ENCODE results near the gene GNAI1. TPM values are rescaled to one million over a fixed set of nuclear protein-coding genes. Genes with fewer than 3 reads are reported as not detected.

GNAI1 gene
- total RNA-seq, 1 donor from 2014 or later: 13.7 TPM

GRCh38 chr7:80235334-80235733, 100.7 kb downstream of the GNAI1 start:
- ATAC-seq (no peak), DNase-seq (no peak)
- intact Hi-C loops (cut with micrococcal nuclease): no loop called here

DNA sequence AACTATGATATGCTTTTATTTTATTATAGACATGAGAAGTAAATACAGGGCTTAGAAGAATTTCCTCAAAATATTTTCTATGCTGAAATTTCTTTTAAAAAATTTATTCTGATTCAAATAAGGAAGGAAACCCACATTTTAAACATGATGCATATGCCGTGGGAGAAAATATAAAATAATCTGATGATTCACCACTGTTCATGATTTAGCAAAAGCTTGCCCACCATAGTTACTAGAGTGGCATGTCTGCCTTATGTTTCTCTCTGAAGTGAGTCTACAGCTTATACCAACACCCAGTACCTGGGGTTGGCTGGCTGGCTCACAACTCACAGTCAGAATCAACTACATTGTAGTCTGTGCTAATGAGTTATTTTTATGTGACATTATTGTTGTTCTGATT, 102.0 kb downstream of the GNAI1 start:
- DNase-seq (no peak), ATAC-seq (no peak)
- intact Hi-C loops (cut with micrococcal nuclease): no loop called here

- intact Hi-C loops (cut with micrococcal nuclease): no loop called here
- ATAC-seq (no peak), DNase-seq (no peak)
Observed at GRCh38 chr7:80240265-80241025, 105.8 kb downstream of the GNAI1 start.

- intact Hi-C loops (cut with micrococcal nuclease): no loop called here
- no peak for ATAC-seq
- no peak for DNase-seq
Observed at GRCh38 chr7:80241671-80242070, 107.0 kb downstream of the GNAI1 start.

GRCh38 chr7:80243425-80243824, 108.8 kb downstream of the GNAI1 start:
- intact Hi-C loops (cut with micrococcal nuclease): no loop called here
- ATAC-seq: no peak
- no peak for DNase-seq

DNA sequence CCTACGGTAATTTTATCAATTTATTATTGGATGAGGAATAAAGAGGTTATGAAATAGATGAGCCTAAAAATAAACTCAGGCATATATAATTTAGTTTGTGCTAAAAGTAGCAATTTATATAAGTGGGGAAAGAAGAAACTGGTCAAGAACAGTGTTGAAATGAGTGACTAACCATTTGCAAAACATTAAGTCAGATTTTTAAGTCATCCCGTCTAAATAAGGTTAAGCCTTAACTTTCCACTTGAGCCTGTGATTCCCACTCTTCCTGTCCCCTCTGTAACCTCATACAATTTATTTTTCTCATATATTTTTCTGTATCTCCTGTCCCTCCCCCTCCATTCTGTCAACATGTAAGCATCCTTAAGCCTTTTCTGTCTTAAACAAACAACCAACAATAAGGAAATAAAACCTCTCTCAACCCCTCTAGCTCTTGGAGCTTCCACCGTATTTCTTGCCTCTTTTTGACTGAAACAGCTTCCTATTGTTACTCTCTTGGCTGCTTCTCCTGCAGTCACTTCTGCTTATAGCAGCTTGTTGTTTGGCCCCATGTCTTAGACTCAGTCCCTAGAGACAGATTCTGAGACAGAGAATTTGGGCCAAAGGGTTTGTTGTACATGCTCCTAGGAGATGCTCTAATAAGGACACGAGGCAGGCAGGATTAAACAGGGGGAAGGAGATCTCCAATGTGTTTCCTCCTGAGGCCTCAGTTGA, 109.7 kb downstream of the GNAI1 start:
- intact Hi-C loops (cut with micrococcal nuclease): no loop called here

DNA sequence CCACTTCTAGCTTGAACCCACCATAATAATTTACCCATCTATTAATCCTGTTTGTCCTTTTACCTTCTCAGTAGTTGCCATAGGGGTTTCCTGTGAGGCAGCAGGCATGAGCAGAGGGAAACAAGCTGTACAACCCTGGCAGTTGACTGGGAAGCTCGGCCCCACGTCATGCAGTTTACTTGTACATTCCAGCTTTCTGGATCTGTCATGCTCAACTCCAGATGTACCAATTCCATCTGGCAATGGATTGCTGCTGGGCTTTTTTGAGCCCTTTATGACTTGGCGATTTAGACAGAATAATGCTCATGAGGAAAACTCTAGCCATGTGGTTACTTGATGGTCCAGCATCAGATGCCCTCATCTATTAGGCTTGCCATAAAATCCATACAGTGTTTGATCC, 112.5 kb downstream of the GNAI1 start:
- ATAC-seq: no peak
- DNase-seq: no peak

More for the DNA sequence above, 109.7 kb downstream of the GNAI1 start:
- DNase-seq (no peak), ATAC-seq (peak; percentile 91)

GRCh38 chr7:80247891-80248290, 113.3 kb downstream of the GNAI1 start:
- ATAC-seq (no peak), DNase-seq (no peak)
- intact Hi-C loops (cut with micrococcal nuclease): no loop called here

More for the DNA sequence above, 112.5 kb downstream of the GNAI1 start:
- intact Hi-C loops (cut with micrococcal nuclease): no loop called here

DNA sequence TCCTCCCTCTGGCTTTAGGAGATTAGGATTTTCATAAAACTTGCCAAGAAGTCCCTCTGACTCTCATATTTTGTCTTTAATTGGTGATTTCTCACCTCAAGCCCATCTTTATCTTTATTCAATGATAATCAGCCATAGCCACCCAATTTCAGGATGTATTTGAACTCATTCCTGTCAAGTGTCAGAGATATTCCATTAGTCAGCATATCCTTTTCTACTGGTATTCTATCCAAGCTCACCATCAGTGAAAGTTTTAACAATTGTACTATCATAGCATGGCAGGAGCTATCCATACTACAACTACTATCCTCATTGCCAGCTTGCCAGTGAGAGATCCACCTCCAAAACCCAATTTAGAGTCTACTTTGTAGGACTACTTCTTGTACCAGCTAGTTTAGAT, 114.6 kb downstream of the GNAI1 start:
- intact Hi-C loops (cut with micrococcal nuclease): no loop called here
- no peak for DNase-seq
- no peak for ATAC-seq

GRCh38 chr7:80249619-80250295, 115.1 kb downstream of the GNAI1 start:
- DNase-seq (no peak), ATAC-seq (no peak)
- intact Hi-C loops (cut with micrococcal nuclease): no loop called here

- no peak for ATAC-seq
- intact Hi-C loops (cut with micrococcal nuclease): no loop called here
- DNase-seq: no peak
Observed at GRCh38 chr7:80253237-80253636, 118.6 kb downstream of the GNAI1 start.

GRCh38 chr7:80253653-80254052, 119.0 kb downstream of the GNAI1 start:
- no peak for ATAC-seq
- no peak for DNase-seq
- intact Hi-C loops (cut with micrococcal nuclease): no loop called here

GRCh38 chr7:80255656-80256055, 121.0 kb downstream of the GNAI1 start:
- no peak for ATAC-seq
- intact Hi-C loops (cut with micrococcal nuclease): no loop called here
- no peak for DNase-seq

DNA sequence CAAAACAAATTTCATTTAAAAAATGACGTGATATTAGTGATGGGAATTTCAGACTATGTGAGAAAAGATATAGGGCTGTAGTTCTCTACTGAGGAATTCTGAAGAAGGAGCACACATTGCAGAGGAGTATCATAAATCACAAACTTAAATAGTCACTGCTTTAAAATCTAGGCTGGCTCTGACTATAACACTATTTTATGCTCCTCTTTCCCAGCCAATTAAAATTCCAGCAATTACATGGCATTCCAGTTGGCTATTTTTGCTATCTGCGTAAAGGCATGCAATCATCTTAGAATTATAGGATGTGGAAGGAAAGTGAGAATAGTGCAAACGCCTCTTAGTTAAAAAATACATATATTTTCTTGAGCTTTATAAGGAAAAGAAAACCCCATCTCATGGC, 123.1 kb downstream of the GNAI1 start:
- intact Hi-C loops (cut with micrococcal nuclease): no loop called here

GRCh38 chr7:80260606-80261005, 126.0 kb downstream of the GNAI1 start:
- ATAC-seq (no peak), DNase-seq (no peak)
- intact Hi-C loops (cut with micrococcal nuclease): no loop called here

More for the DNA sequence above, 123.1 kb downstream of the GNAI1 start:
- DNase-seq: no peak
- no peak for ATAC-seq

DNA sequence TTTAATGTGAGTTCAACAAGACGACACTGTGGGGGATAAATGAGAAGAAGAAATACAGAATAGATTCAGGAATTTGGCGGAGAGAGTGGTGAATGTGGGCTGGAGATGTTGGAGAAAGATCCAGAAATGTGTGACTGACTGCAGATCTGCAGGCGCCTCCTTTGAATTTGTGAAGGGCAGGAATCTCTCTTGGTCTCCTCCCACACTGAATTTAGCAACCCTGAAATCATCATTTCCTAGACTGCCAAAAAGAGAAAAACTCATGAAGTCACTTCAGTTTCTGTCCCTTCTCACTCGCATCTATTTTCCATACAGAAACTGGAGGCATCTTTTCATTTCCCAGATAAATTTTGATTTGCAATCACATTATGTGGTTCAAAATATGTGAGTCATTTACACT, 128.7 kb downstream of the GNAI1 start:
- DNase-seq (no peak), ATAC-seq (peak; percentile 32)
- intact Hi-C loops (cut with micrococcal nuclease): no loop called here

DNA sequence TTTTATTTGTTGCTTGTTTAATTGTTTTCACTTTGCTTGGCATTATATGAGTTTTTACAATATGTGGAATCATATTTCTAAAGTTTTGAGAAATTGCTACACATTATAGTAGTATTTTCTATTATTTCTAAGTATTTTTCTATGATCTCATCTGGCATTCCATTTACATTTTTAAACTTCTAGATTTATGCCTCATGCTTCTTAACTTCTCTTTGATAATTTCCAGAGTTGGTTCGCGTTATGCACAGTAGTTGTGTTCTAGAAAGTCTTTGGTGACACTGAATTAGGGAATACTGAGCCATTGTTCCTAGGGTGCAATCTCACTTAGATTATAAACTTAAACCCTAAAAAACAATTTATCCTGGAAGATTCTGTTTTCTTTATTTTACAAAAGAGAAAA, 129.2 kb downstream of the GNAI1 start:
- no peak for ATAC-seq
- no peak for DNase-seq
- intact Hi-C loops (cut with micrococcal nuclease): no loop called here

DNA sequence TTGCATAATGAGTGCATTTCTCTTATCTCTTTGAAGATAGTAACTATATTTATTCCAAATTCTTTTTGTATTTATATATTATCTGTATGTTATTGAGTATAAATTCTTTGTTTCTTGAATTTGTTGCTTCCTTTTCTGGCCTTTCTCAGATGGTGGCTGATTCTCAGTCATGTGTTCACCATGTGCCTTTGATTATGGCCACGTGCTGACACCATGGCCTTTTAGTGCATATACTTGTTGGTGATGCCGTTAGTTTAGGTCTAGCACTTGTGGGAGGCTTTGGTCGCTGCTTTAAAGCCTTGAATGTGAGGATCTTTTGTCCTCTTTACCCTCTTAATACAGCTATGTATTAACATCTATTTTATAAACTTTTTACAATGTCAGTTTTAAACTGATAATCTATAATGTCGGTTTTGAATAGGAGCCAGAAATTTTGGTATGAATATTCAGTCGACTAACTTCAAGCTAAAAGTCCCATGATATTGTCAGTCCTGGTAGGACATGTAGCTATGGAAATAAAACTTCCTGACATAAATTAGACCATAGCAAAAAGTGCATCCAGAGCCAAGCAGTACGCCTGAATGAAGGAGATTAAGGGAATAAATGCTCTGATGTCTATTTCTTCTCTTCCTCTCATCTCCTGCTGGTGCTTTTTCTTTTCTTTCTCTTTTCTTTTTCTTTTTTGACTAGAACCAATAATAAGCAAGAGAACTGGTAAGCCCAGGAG, 130.3 kb downstream of the GNAI1 start:
- intact Hi-C loops (cut with micrococcal nuclease): no loop called here
- no peak for DNase-seq

DNA sequence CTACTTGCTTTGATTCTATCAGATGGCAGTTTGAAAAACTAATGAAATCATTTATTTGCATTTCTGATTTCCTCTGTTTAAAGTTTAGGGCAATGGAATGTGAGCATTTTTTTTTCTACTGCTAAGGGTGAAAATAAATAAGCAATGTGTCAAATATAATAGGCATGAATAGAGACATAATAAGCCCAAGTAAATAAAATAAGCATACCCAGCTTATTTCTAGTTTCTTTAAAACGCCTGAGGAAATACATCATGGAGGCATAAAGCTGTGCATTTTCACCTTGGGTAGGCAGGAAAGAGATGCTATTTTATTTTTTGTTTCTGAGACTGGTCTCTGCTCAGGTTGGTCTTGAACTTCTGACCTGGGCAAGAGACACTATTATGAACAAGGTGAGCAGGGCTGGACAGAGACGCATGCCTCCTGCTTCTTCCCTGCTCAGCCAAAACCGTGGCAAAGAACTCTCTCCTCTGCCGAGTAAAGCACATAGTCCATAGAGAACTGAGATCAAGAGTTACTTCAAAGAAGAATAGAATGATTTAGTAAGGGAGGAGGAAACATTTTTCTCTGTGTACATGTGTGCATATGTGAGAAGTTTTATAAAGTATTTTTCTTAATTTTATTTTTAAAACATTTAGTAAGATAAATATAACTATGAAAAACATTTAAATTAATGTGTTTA, 138.1 kb downstream of the GNAI1 start:
- intact Hi-C loops (cut with micrococcal nuclease): loop anchor here (10.0 kb wide), 1 partner anchor 138 kb away; the partner anchor contains the start of gene GNAI1
- ATAC-seq (no peak), DNase-seq (no peak)

More for the DNA sequence above, 130.3 kb downstream of the GNAI1 start:
- ATAC-seq: no peak

All from left ventricle myocardium superior (tissue), 1 donor.